ENCODE data around the gene GJC3.
A peak's percentile ranks its signal among the peaks of the same experiment; 100 is the strongest.
"Not testable (repeated sequence)": the region's sequence is repeated elsewhere in the genome, so short reads cannot be mapped to it uniquely, and the experiment has no call there.

The GJC3 gene, protein sequence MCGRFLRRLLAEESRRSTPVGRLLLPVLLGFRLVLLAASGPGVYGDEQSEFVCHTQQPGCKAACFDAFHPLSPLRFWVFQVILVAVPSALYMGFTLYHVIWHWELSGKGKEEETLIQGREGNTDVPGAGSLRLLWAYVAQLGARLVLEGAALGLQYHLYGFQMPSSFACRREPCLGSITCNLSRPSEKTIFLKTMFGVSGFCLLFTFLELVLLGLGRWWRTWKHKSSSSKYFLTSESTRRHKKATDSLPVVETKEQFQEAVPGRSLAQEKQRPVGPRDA

DNA sequence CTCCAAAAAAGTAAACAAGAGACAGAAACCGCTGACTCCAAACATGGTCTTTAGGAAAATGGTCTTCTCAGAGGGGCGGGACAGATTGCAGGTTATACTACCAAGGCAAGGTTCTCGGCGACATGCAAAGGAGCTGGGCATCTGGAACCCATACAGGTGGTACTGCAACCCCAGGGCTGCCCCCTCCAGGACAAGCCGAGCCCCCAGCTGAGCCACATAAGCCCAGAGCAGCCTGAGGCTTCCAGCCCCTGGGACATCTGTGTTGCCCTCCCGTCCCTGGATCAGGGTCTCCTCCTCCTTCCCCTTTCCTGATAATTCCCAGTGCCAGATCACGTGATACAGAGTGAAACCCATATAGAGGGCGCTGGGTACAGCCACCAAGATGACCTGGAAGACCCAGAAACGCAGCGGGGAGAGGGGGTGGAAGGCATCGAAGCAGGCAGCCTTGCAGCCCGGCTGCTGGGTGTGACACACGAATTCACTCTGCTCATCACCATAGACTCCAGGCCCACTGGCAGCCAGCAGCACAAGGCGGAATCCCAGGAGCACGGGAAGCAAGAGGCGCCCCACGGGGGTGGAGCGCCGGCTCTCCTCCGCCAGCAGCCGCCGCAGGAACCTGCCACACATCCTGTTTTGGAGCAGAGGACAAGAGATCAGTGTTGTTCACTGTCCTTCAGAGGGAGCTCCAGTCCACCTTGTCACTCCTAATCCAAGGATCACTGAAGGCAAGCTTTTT is at the start of gene GJC3:
Gene GJC3, minus strand, starts transcription at position 627 of the 736 bp plus-strand sequence. Its CDS starts 0 bp downstream, at position 627.
- peak; percentile 40 to 73 for DNase-seq

DNA sequence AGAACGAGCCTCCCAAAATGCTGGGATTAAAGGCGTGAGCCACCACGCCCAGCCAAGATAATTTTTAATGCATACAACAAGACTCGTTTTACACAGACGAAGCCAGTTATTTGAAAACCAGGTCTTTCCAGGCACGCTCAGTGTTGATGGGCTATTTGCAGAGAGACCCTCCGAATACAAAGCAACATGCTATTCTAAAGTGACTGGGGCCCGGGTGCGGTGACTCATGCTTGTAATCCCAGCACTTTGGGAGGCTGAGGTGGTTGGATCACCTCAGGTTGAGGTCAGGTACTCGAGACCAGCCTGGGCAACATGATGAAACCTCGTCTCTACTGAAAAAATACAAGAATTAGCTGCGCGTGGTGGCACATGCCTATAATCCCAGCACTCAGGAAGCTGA is 47.2 kb upstream of the GJC3 start:
- no peak for DNase-seq

DNA sequence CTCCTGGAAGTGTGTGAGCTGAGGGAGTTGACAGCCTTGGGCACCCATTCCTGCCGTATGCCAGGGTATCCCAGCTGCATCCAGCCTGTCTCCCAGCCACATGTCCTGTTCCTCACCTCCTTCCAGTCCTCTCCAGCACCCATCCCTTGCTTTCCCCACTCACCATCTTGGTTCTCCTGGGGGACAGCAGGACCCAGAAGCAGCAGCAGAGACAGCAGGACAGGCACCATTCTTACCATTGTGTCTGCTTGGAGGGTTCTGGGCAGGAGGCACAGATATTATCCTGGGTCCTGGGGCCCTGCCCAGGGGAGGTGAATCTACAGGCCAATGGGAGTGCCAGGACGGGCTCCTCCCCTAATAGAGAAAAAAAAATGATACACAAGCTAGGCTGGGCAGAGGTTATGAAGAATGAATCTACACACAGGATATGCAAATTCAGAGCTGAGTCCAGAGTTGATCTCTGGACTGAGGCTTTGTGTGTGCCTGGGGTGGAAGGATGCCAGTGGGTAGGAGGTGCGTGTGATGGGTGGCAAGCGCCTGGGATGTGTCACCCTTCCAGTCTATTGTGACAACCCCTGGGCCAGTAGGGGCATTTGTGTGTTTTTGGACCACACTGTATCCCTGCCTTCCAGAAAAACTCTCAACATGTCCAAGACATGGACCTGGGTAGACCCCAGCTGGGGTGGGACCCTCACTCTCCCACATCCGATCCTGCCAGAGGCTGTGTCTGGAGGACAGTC is 46.5 kb upstream of the GJC3 start, which contains the start of gene AZGP1:
Gene AZGP1, minus strand, starts transcription at position 250 of the 740 bp plus-strand sequence. Its CDS starts 11 bp downstream, at position 239.
- DNase-seq, result no peak

DNA sequence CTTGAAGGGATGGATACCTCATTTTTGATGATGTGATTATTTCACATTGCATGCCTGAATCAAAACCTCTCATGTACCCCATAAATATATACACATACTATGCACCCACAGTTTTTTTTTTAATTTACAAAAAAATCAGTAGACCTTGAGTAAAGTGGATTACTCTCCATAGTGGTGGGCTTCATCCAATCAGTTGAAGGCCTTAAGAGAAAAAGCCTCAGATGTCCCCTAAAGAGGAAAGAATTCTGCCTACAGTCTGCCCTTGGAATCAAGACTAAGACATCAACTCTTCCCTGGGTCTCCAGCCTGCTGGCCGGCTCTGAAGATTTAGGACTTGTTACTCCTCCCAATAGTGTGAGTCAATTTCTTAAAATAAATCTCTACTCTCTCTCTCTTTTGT is 45.3 kb upstream of the GJC3 start:
- DNase-seq, result no peak

DNA sequence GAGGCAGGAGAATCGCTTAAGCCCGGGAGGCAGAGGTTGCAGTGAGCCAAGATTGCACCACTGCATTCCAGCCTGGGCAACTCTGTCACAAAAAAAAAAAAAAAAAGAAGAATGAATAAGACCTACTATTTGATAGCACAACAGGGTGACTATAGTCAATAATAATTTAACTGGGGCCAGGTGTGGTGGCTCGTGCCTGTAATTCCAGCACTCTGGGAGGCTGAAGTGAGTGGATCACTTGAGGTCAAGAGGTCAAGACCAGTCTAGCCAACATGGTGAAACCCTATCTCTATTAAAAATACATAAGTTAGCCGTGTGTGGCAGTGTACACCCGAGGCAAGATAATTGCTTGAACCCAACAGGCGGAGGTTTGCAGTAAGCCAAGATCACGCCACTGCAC is 44.4 kb upstream of the GJC3 start:
- not testable (repeated sequence) for DNase-seq

DNA sequence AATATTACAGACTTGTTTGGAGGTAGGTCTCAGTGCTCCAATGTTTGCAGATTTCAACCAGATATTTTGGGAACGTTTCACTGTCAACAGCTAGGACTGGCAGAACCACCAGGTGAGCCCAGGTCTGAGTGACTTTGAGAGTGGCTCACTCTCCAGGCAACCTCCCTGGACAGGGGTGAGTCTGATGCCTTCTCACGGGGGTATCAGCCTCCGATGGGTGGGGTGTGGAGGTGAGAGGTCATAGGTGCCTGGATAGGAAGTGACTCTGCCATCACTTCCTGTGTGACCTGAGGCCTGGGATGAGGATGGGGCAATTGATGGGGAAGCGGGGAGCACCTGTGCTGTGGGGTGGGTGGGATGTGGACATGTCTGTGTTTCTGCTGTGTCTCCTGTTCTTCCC is 41.8 kb upstream of the GJC3 start:
- no peak for DNase-seq

DNA sequence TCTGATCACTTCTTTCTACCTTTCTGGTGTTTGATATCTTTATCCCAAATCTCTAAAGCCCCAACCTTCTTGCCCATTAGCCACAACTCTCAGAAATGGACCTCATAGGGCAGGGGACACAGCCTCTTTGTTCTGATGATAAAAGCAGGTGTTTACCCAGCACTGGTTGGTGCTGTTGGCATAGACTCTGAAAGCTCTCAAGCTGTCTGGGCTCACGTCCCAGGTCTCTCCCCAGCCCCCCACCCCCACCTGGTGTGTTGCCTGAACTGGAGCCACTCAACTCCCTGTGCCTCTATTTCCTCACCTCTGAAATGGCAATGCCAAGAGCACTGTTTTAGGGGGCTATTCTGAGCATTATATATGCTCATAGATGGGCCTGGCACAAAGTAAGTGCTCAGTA is 40.4 kb upstream of the GJC3 start:
- not testable (repeated sequence) for DNase-seq

DNA sequence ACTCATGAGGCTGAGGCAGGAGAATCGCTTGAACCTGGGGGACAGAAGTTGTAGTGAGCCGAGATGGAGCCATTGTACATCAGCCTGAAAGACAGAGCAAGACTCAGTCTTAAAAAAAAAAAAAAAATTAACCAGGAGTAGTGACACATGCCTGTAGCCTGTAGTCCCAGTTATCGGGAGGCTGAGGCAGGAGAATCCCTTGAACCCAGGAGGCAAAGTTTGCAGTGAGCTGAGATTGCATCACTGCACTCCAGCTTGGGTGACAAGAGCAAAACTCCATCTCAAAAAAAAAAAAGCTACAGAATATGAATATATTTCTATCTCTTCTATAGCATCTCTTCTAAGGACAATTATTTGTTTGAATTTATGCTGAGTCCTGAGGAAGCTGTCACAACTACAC is 39.9 kb upstream of the GJC3 start:
- no peak for DNase-seq

DNA sequence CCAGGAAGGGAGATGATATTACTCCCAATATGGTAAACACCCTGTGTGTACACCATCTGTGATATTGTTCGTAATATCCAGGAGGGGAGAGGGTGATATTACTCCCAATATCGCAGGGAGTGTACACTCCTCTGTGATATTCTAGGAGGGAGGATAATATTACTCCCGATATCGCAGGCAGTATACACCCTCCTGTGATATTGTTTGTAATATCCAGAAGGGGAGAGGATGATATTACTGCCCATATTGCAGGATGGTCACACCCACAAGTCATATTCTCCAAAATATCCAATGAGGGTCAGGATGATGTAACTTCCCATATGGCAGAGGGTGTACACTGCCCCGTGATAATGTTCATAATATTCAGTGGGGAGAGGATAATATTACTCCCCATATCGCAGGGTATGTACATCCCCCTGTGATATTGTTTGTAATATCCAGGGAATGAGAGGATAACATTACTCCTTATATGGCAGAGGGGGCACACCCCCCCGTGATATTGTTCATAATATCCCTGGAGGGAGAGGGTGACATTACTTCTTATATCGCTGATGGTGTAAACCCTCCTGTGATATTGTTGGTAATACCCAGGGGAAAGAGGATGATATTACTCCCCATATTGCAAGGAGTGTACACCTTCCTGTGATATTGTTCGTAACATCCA is 29.3 kb upstream of the GJC3 start:
- DNase-seq, result no peak

DNA sequence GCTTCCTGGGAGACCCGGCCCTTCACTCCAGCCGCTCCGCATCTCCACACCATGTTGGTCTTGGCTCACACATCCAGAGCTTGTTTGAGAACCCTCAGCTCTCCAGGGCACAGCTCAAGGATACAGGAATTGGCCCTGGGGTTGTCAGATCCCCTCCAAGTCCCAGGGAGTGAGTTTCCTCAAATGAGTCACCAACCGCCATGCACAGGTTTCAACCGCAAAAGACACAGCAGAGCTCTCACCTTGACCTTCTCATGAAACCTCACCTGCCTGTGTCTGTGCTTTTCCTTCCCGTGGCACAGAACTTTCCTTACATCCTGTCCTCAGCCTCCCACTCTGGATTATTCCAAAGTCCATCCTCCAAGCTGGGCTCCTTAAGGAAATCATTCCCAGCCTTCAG is 25.8 kb upstream of the GJC3 start:
- no peak for DNase-seq

DNA sequence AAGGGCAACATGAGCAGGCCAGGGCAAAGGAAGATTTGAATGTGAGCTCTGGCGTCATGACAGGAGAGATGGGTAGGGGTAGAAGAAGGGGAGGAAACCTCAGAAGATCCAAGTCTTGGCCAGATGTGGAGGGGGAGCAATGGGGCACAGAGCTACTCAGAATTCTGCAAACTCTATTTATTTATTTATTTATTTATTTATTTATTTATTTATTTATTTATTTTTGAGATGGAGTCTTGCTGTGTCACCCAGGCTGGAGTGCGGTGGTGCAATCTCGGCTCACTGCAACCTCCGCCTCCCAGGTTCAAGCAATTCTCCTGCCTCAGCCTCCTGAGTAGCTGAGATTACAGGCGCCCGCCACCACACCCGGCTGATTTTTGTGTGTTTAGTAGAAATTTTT is 25.2 kb upstream of the GJC3 start:
- DNase-seq, result not testable (repeated sequence)

DNA sequence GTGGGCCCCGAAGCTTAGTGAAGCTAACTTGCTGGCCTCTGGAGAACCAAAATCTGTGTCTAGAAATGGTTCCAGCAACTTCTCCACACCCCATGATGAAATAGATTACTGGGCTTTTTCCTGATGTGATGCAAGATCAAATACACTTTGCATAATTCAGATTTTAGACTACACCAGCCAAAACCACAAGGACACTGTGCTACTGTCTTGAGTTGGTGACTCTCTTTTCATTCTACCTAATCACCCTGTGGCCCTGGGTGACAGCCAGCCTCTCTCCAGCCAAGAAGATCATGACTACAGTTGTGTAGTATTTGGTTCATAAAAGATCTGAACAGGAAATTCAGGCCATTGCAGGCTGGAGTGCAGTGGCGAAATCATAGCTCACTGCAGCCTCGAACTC is 24.2 kb upstream of the GJC3 start:
- DNase-seq, result no peak

DNA sequence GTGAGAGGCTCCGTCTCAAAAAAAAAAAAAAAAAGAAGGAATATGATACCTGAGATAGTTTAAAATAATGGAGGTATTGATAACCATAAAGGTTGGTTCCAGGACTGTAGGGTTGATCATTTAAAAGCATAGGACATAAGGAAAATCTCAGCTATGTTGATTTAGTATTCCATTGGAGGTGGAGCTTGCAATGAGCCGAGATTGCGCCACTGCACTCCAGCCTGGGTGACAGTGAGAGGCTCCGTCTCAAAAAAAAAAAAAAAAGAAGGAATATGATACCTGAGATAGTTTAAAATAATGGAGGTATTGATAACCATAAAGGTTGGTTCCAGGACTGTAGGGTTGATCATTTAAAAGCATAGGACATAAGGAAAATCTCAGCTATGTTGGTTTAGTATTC is 23.2 kb upstream of the GJC3 start:
- not testable (repeated sequence) for DNase-seq

DNA sequence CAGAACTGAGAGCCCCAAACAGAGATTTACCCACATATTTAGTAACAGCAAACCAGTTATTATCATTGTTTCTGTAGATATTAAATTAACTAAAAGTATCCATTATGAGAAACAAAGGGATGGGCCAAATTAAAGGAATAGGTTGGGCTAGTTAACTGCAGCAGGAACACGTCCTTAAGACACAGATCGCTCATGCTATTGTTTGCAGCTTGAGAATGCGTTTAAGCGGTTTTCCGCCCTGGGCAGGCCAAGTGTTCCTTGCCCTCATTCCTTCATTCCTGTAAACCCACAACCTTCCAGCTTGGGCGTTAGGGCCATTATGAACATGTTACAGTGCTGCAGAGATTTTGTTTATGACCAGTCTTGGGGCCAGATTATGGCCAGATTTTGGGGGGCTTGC is 21.4 kb upstream of the GJC3 start:
- DNase-seq, result not testable (repeated sequence)

DNA sequence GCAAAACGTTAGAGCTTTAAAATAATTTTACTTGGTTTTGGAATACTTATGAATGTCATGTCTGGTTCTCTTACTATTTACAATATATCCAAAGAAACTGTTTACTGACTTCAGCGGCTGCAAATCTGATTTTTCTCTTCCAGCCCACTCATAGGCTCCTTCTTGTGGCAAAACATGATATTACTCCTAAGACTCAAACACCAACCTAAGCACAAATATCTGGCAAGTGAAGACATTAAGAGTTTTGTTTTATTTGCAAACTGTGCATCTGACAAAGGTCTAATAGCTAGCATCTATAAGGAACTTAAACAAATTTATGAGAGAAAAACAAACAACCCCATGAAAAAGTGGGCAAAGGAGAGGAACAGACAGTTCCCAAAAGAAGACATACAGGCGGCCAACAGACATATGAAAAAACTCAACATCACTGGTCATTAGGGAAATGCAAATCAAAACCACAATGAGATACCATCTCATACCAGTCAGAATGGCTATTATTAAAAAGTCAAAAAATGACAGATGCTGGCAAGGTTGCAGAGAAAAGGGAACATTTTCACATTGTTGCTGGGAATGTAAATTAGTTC is 20.3 kb upstream of the GJC3 start:
- peak in 1 of 2 experiments; percentile 35 for DNase-seq

DNA sequence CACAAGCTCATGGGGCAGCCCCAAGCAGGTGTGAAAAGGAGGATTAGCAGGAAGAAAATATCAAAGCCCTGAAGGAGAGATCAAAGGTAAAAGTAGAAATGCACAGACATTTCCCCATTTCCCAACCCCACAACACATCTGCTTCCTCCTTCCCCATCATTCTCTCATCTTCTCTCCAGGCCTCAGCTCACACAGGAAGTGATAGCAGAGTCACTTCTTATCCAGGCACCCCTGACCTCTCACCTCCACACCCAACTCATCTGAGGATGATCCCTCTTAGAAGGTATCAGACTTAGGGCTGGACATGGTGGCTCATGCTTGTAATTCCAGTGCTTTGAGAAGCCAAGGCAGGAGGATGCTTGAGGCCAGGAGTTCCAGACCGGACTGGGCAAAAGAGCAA is 18.2 kb upstream of the GJC3 start:
- no peak for DNase-seq

DNA sequence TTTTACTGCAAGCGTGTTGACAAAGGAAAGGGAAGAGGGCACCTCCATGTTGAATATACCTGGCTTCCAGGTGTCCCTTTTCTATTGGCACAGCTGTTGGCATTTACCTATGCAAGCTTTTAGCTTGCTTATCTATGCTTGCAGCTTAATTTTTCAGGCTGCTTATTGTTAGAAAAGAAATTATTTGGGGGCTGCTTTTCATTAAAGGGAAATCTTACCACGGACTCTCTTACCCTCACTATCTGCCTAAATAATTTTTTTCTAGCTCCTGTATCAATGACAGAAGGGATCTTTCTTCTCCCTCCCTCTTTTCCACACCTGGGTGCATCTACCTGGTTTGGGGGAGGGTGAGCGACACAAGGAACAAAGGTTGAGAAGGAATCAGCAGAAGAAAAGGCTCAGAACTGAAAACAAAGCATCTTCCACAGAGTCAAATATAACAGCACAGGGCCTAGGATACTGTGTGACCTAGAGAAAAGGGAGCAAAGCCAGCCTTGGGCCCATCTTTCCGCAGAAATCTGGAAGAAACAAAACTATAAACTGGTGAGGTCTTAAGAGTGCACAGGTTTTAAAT is 15.2 kb upstream of the GJC3 start:
- DNase-seq, result no peak

DNA sequence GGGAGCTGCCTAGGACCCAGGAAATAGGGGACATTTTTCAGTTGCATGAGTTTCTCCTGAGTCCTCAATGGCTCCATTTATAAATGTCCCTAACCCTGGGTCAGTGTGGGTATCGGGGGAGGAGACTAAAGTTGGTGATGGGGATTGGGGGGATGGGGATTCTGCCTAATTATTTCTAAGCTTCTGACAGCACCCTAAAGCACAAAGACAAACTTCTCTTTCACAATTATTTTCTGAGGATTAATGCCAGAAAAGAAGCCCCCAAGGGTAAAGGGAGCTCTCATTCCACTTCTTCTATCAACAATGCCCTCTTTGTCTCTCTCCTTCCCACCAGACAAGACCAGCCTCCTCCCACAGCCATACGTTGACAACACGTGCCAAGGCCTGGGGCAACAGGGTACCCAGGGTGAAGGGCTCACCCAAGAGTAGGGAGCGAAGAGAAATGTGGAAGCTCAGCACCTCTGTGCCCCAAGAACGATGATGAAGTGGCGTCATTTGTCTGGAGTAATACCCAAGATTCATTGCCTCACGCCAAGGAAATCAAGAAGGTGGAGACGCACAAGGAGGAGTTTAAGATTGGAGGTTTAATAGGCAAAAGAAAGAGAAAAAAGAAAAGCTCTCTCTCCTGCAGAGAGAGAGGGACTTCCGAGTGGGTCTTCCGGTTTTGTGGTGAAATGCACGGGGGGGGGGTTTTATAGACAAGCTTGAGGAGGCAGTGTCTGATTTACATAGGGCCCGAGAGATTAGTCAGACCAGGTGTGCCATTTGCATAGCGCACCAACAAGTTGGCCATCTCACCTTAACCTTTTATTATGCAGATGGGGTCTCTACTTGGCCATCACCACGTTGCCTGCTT is 14.4 kb upstream of the GJC3 start:
- DNase-seq, result no peak

DNA sequence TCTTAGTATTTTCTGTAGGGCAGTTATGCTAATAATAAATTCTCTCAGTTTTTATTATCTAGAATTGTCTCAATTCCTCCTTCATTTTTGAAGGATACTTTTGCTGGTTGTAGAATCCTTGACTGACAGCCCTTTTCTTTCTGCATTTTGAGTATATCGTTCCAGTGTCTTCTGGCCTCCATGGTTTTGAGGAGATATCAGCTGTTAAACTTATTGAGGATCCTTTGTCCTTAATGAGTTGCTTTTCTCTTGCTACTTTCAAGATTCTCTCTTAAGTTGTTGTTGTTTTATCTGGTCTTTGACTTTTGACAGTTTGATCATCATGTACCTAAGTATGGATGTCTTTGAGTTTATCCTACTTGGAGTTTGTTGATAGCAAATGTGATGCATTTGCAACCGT is 8.9 kb upstream of the GJC3 start:
- DNase-seq, result no peak

DNA sequence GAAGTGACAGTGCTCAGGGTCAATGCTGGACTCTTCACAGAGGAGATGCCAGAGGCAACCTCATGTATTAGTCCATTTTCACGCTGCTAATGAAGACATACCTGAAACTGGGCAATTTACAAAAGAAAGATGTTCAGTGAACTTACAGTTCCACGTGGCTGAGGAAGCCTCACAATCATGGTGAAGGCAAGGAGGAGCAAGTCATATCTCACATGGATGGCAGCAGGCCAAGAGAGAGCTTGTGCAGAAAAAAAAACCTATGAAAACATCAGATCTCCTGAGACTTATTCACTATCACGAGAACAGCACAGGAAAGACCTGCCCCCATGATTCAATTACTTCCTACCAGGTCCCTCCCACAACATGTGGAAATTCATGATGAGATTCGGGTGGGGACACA is 5.6 kb upstream of the GJC3 start:
- not testable (repeated sequence) for DNase-seq

DNA sequence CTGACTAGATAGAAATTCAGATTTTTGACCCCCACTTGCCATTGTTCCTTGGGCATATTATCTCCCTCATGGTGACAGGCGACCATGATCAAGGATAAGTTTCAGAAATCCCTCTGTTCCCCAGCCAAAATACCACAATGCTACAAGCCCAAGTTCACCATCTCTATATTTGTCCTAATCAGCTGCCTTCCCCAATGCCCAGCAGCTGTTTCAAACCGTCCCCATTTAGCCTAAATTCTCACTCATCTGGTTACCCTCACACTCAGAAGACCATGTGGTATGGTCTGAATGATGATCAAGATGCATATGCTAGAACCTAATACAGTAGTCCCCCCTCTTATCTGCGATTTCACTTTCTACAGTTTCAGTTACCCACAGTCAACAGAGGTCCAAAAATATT is 956 bp upstream of the GJC3 start:
- DNase-seq, result no peak

DNA sequence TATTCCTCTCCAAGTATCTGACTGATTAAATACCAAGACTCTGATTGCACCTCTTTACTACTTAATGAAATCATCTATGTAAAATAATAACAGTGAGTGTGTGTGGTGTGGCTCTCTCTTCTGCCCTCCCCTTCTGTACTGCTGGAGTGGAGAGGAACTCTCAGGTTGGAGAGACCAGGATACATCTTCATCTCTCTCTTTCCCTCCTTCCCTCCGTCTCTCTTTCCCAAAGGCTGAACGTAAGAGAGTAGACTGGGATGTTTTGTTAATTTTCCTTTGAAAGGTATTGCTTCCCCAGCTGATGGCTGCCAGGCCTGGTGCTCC is 272 bp upstream of the GJC3 start:
- DNase-seq, result no peak
